ENCODE data around the gene GPR173. TPM values are rescaled to one million over a fixed set of nuclear protein-coding genes. Genes with fewer than 3 reads are reported as not detected.

The GPR173 gene
- total and polyA plus RNA-seq, 2 of the 8 experiments (the other 6 are each of a cell fraction or from before 2014, with no cell fraction given), result 7.0 to 11.3 TPM

DNA sequence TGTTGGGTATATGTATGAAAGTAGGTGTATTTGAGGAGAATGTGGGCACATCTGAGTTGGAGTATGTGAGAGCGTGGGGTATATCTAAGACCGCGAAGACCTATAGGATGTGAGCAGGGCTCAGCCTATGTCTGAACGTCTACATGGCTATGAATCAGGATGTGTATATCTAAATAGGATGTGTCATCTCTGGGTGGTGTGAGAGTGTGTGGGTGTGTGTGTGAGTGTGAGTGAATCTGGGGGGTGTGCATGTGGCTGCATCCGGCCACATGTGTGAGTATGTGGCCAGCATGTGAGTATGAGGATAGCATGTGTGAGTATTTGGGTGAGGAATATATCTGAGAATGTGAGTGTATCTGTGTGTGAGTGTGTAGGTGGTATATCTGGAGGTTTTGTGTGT, 7.7 kb downstream of the GPR173 start:
- H2BK15ac ChIP-seq (ENCODE audit: low read length), result no peak overlapping the region
- DNase-seq (ENCODE audit: low read depth in 1 of 2, low spot score in 2 of 2) (no peak), FAIRE-seq (no peak)
- H3K18ac ChIP-seq (ENCODE audit: extremely low read depth, low read length), result no peak overlapping the region
- H3K4me2 ChIP-seq (ENCODE audit: insufficient read depth in 1 of 2, low read depth in 2 of 2, low read length in 2 of 2), result no peak overlapping the region
- no peaks in the 10 kb centered on the region for H3K4me1 ChIP-seq (replicated peaks in 1 of 4; ENCODE audit: control insufficient read depth in 3 of 4, insufficient read depth in 4 of 4, low read length in 3 of 4)
- H3K27me3 ChIP-seq (replicated peaks in 1 of 4; ENCODE audit: control insufficient read depth in 3 of 4, extremely low read depth in 1 of 4, insufficient read depth in 3 of 4, low read length in 3 of 4), result no peaks in the 10 kb centered on the region
- peaks cover 0 to 4% of the 10 kb centered on the region in 2 experiments for H4K20me1 ChIP-seq (replicated peaks in 1 of 2; ENCODE audit: control insufficient read depth in 1 of 2, insufficient read depth in 2 of 2, low read length in 2 of 2)
- ChIA-PET POLR2A (ENCODE audit: partially characterized antibody) (no interaction called here), CTCF (ENCODE audit: partially characterized antibody) (no interaction called here)
- no peak overlapping the region for H3K56ac ChIP-seq (replicated peaks; ENCODE audit: insufficient read length, low read depth, low read length)
- no peak overlapping the region for H3K4me3 ChIP-seq (ENCODE audit: extremely low read depth in 1 of 4, insufficient read depth in 2 of 4, low read depth in 3 of 4, low read length in 4 of 4)
- H3K79me2 ChIP-seq (ENCODE audit: control insufficient read depth in 1 of 2, insufficient read depth in 2 of 2, low read length in 2 of 2), result peaks cover 0 to 21% of the 10 kb centered on the region in 2 experiments; a peak in 3 of 4 replicates
- H2BK120ac ChIP-seq (replicated peaks; ENCODE audit: low read depth, low read length), result no peak overlapping the region
- no peak overlapping the region for H3K14ac ChIP-seq (ENCODE audit: insufficient read length)
- no peak overlapping the region for H2BK20ac ChIP-seq (ENCODE audit: low read length)
- no peak overlapping the region for H3K23ac ChIP-seq (ENCODE audit: insufficient read length)
- no peak overlapping the region for H4K91ac ChIP-seq (replicated peaks; ENCODE audit: insufficient read length, low read length)
- no peak overlapping the region for H2BK5ac ChIP-seq (ENCODE audit: low read depth, low read length)
- TF ChIP-seq YY1 (IDR thresholded peaks at IDR 0.05; ENCODE audit: low read depth, low read length) (no peak), EP300 (IDR thresholded peaks at IDR 0.05; ENCODE audit: borderline replicate concordance in 1 of 2, low read depth in 2 of 2, low read length in 2 of 2) (no peak), BRCA1 (IDR thresholded peaks at IDR 0.05; ENCODE audit: low read depth, low read length) (no peak), EZH2 (IDR thresholded peaks at IDR 0.05; ENCODE audit: low read depth, low read length, severe bottlenecking) (no peak), JUND (IDR thresholded peaks at IDR 0.05; ENCODE audit: low read length) (no peak), CBX5 (IDR thresholded peaks at IDR 0.05; ENCODE audit: low read depth, low read length) (no peak), SIX5 (IDR thresholded peaks at IDR 0.05; ENCODE audit: low read depth, low read length) (no peak), NANOG (IDR thresholded peaks at IDR 0.05; ENCODE audit: insufficient read depth, low read depth, low read length, poor library complexity, severe bottlenecking) (no peak), GABPA (IDR thresholded peaks at IDR 0.05; ENCODE audit: borderline replicate concordance, insufficient read depth, low read length) (no peak)
- TF ChIP-seq, protein P1, sequence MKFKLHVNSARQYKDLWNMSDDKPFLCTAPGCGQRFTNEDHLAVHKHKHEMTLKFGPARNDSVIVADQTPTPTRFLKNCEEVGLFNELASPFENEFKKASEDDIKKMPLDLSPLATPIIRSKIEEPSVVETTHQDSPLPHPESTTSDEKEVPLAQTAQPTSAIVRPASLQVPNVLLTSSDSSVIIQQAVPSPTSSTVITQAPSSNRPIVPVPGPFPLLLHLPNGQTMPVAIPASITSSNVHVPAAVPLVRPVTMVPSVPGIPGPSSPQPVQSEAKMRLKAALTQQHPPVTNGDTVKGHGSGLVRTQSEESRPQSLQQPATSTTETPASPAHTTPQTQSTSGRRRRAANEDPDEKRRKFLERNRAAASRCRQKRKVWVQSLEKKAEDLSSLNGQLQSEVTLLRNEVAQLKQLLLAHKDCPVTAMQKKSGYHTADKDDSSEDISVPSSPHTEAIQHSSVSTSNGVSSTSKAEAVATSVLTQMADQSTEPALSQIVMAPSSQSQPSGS (IDR thresholded peaks at IDR 0.05; ENCODE audit: low read length), result no peak
- no peak overlapping the region for H4K8ac ChIP-seq (ENCODE audit: extremely low read depth, insufficient read depth, low read length)
- 96% methylated on average over 5 of the region's 5 CpGs; no CpG with 5 or more reads in 1 of the 2 experiments for WGBS, 2 experiments (ENCODE audit: extremely low coverage in 1 of 2, insufficient coverage in 1 of 2, insufficient read length in 1 of 2, insufficient replicate concordance in 2 of 2, low coverage in 1 of 2, low lambda C conversion rate in 2 of 2, missing lambda C conversion rate in 1 of 2)
- no peak overlapping the region for H3K4ac ChIP-seq (replicated peaks; ENCODE audit: insufficient read length, low read depth, low read length)
- no peak overlapping the region for H4K5ac ChIP-seq (ENCODE audit: insufficient read length, low read depth, low read length)
- H3K36me3 ChIP-seq (ENCODE audit: control insufficient read depth in 2 of 4, insufficient read depth in 4 of 4, low read length in 3 of 4), result no peaks in the 10 kb centered on the region
- peaks cover 11% of the 10 kb centered on the region; the same call in 1 of the 2 replicates for H3K23me2 ChIP-seq (ENCODE audit: low read depth, low read length)
- H3K9ac ChIP-seq (replicated peaks in 1 of 4; ENCODE audit: extremely low read depth in 1 of 4, low read depth in 3 of 4, low read length in 3 of 4), result no peak overlapping the region
- H3K27ac ChIP-seq (ENCODE audit: low read depth, low read length), result no peak overlapping the region
- H2BK12ac ChIP-seq (ENCODE audit: low read depth, low read length), result no peak overlapping the region
- H2AK5ac ChIP-seq (ENCODE audit: low read depth, low read length), result no peak overlapping the region
- no peak overlapping the region for H2AFZ ChIP-seq (ENCODE audit: low read length)
- peaks cover 3% of the 10 kb centered on the region; the same call in 1 of the 2 replicates for H3K79me1 ChIP-seq (ENCODE audit: low read depth, low read length)
- no peaks in the 10 kb centered on the region for H3K9me3 ChIP-seq (ENCODE audit: insufficient read depth in 2 of 2, low read depth in 1 of 2, low read length in 1 of 2)
